Fibroblast of lung (primary cell): ENCODE results near the gene GRID1. TPM values are rescaled to one million over a fixed set of nuclear protein-coding genes. Genes with fewer than 3 reads are reported as not detected.

Experiments
- DNase-seq, 2 donors: peaks; one replicate each; pipeline versions ENCODE4 v3.0.0 to v3.0.0-alpha.2; 2010; ENCODE audit warnings: low read depth in 2 of 2
- H2AFZ ChIP-seq: 2 replicates; pipeline ENCODE4 v1.5.1; 2012; ENCODE audit warnings: low read length, control low read depth, inconsistent platforms
- H3K27ac ChIP-seq: 2 replicates; pipeline ENCODE4 v1.5.1; 2011; ENCODE audit warnings: low read length, control low read depth; ENCODE audit not compliant: insufficient read depth
- H3K27me3 ChIP-seq: 2 replicates; pipeline ENCODE4 v1.5.1; 2011; ENCODE audit warnings: mild to moderate bottlenecking, low read length; ENCODE audit not compliant: control insufficient read depth, insufficient read depth
- H3K36me3 ChIP-seq: 2 replicates; pipeline ENCODE4 v1.5.1; 2011; ENCODE audit warnings: low read length; ENCODE audit not compliant: control insufficient read depth, insufficient read depth
- H3K4me1 ChIP-seq: 2 replicates; pipeline ENCODE4 v1.5.1; 2011; ENCODE audit warnings: low read length; ENCODE audit not compliant: control insufficient read depth, insufficient read depth; ENCODE audit errors: extremely low read depth
- H3K4me2 ChIP-seq: 2 replicates; pipeline ENCODE4 v1.5.1; 2011; ENCODE audit warnings: low read length, control low read depth; ENCODE audit not compliant: insufficient read depth; ENCODE audit errors: extremely low read depth
- H3K4me3 ChIP-seq, 4 experiments: fragments of 200-600 bp in 1 of 4; sonication (generic) in 1 of 4; replicated peaks in 1 of 4; 2 replicates each; pipeline ENCODE4 v1.5.1; 2011 to 2016; ENCODE audit warnings: low read length in 4 of 4, low read depth in 3 of 4, mild to moderate bottlenecking in 3 of 4, control low read depth in 2 of 4, inconsistent platforms in 1 of 4, mixed read lengths in 1 of 4; ENCODE audit not compliant: insufficient read depth in 1 of 4; ENCODE audit errors: control extremely low read depth in 1 of 4
- H3K79me2 ChIP-seq: 2 replicates; pipeline ENCODE4 v1.5.1; 2012; ENCODE audit warnings: mild to moderate bottlenecking, low read length, inconsistent platforms; ENCODE audit not compliant: control insufficient read depth, insufficient read depth
- H3K9ac ChIP-seq: 2 replicates; pipeline ENCODE4 v1.5.1; 2011; ENCODE audit warnings: mild to moderate bottlenecking, low read length, control low read depth; ENCODE audit not compliant: insufficient read depth
- H3K9me3 ChIP-seq: 2 replicates; pipeline ENCODE4 v1.5.1; 2012; ENCODE audit warnings: low read depth, low read length; ENCODE audit not compliant: control insufficient read depth, insufficient read depth
- H4K20me1 ChIP-seq: 2 replicates; pipeline ENCODE4 v1.5.1; 2011; ENCODE audit warnings: low read length; ENCODE audit not compliant: control insufficient read depth, insufficient read depth; ENCODE audit errors: extremely low read depth
- CTCF ChIP-seq, 2 donors: IDR thresholded peaks in 1 of 2; conservative IDR thresholded peaks in 1 of 2; 1 replicate in 1 of 2; 2 replicates in 1 of 2; pipeline ENCODE4 v1.5.1; 2011 to 2012; ENCODE audit warnings: low read length in 2 of 2, control low read depth in 1 of 2, inconsistent platforms in 1 of 2, low read depth in 1 of 2, mild to moderate bottlenecking in 1 of 2
- EZH2 ChIP-seq: IDR thresholded peaks from 2 replicates; pipeline ENCODE4 v1.5.1; 2012; ENCODE audit warnings: low read length, control low read depth, mild to moderate bottlenecking; ENCODE audit errors: missing control alignments
- polyA plus RNA-seq, 2 donors: library from polyadenylated mRNA; depleted of rRNA in 1 of 2; stranded (reverse) in 1 of 2; unstranded in 1 of 2; fragments of >200 nt; gene quantifications; 2 replicates each; pipeline ENCODE4 v1.2.1, GENCODE V29; 2011 to 2012; ENCODE audit warnings: missing spikeins in 1 of 2
- total RNA-seq: library from RNA; depleted of rRNA; stranded (reverse); fragments of >200 nt; gene quantifications from 2 replicates; pipeline ENCODE4 v1.2.1, GENCODE V29; 2014

The GRID1 gene
- total and polyA plus RNA-seq, 2 donors (not counting 1 experiment from before 2014, with no cell fraction given), result 0.03 to 0.33 TPM

- Histone ChIP-seq H3K4me3 (no peak overlapping the region), H3K4me2 (no peak overlapping the region), H3K79me2 (no peaks in the 10 kb centered on the region), H3K4me1 (no peaks in the 10 kb centered on the region), H3K36me3 (no peaks in the 10 kb centered on the region), H3K9me3 (no peaks in the 10 kb centered on the region), H2AFZ (no peak overlapping the region), H4K20me1 (no peaks in the 10 kb centered on the region), H3K27ac (no peak overlapping the region), H3K9ac (no peak overlapping the region), H3K27me3 (no peaks in the 10 kb centered on the region)
- no peak for TF ChIP-seq EZH2
- no peak for TF ChIP-seq CTCF (conservative IDR thresholded peaks at IDR 0.05 in 1 of 2, IDR thresholded peaks at IDR 0.05 in 1 of 2; ENCODE audit: low read depth in 1 of 2, low read length in 2 of 2)
- no peak for DNase-seq
These were observed 120.2 kb downstream of the GRID1 start for GRCh38 chr10:86246279-86246940.

DNA sequence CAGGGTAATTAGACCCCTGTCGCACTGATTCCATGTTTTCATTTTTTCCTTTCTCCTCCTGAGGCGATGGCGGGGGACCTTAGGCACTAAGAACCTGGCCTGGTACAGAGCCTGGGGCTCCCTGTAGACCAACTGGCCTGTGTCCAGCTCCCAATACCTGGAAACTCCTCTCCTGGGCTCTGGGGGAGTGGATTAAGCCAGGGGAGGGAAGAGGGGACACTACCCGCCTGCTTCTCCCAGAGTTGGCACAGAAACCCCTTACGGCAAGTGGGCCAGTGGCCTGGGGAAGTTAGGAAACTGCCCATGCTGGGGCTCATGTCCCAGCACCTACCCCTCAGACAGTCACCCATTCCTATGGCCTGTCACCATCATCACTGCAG is 121.6 kb downstream of the GRID1 start:
- Histone ChIP-seq H3K4me1 (no peaks in the 10 kb centered on the region), H4K20me1 (no peaks in the 10 kb centered on the region), H3K27ac (no peak overlapping the region), H3K27me3 (no peaks in the 10 kb centered on the region), H3K9ac (no peak overlapping the region), H3K36me3 (no peaks in the 10 kb centered on the region), H3K9me3 (no peaks in the 10 kb centered on the region), H3K4me3 (no peak overlapping the region), H3K4me2 (no peak overlapping the region), H2AFZ (no peak overlapping the region), H3K79me2 (no peaks in the 10 kb centered on the region)
- TF ChIP-seq CTCF (conservative IDR thresholded peaks at IDR 0.05 in 1 of 2, IDR thresholded peaks at IDR 0.05 in 1 of 2; ENCODE audit: low read depth in 1 of 2, low read length in 2 of 2) (no peak), EZH2 (no peak)
- no peak for DNase-seq

DNA sequence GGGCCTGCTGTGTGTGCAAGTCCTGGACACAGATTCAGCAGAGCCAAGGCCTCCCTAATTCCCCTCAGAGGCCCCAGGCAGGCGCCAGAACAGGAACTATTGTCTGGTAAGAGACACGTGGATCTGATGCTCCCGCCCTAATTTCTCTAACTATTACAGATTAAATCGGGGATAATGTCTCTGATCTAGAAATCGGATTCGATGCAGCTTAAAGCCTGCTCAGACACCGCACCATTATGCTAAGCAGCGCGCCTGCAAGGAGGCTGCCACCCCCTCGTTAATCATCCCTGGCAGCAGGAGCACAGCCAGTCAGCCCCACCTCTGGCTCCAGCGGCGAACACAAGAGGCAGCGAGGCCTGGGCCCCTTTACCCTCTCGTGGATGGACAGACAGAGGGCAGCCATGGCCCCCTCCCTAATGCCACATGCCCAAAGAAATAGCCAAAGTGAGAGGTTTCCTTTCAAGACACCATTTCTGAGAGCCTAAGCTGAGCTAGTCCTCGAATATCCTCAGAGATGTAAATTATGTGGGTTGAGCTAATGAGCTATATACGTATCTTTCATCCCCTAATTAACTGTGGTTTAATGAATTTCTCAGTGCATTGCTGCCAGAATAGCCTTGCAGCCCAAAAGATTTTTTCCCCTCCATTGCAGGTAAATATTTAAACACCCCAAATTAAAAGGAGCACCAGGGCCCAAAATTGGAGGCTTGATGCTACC is 122.1 kb downstream of the GRID1 start:
- no peaks in the 10 kb centered on the region for H3K9me3 ChIP-seq
- no peaks in the 10 kb centered on the region for H3K27me3 ChIP-seq
- H3K4me1 ChIP-seq, result no peaks in the 10 kb centered on the region
- H3K79me2 ChIP-seq, result no peaks in the 10 kb centered on the region
- H3K4me3 ChIP-seq, result no peak overlapping the region
- no peak overlapping the region for H3K27ac ChIP-seq
- H3K9ac ChIP-seq, result no peak overlapping the region
- no peak for TF ChIP-seq CTCF (conservative IDR thresholded peaks at IDR 0.05 in 1 of 2, IDR thresholded peaks at IDR 0.05 in 1 of 2; ENCODE audit: low read depth in 1 of 2, low read length in 2 of 2)
- TF ChIP-seq EZH2, result no peak
- no peaks in the 10 kb centered on the region for H4K20me1 ChIP-seq
- no peak overlapping the region for H3K4me2 ChIP-seq
- H2AFZ ChIP-seq, result no peak overlapping the region
- peak in 1 of 2 donors; percentile 12 for DNase-seq
- no peaks in the 10 kb centered on the region for H3K36me3 ChIP-seq
